H9 (cell line): ENCODE measurements around the gene PLLP. TPM values are rescaled to one million over a fixed set of nuclear protein-coding genes. Genes with fewer than 3 reads are reported as not detected.

Source experiments
- DNase-seq: peaks from one replicate; pipeline ENCODE4 v3.0.0-alpha.2; 2017
- H2AFZ ChIP-seq: one replicate; pipeline ENCODE4 v1.6.1; 2013; ENCODE audit warnings: mild to moderate bottlenecking, low read length, control low read depth, moderate library complexity
- H2AK5ac ChIP-seq: 2 replicates; pipeline ENCODE4 v1.6.1; 2013; ENCODE audit warnings: low read length, control low read depth, mixed read lengths; ENCODE audit not compliant: insufficient read length
- H2BK120ac ChIP-seq: one replicate; pipeline ENCODE4 v1.6.1; 2013; ENCODE audit warnings: low read depth, mild to moderate bottlenecking, low read length, control low read depth, inconsistent platforms; ENCODE audit not compliant: poor library complexity, severe bottlenecking
- H2BK12ac ChIP-seq: 2 replicates; pipeline ENCODE4 v1.6.1; 2013; ENCODE audit warnings: low read length, control low read depth, mixed read lengths, low read depth; ENCODE audit not compliant: insufficient read length
- H2BK15ac ChIP-seq: 2 replicates; pipeline ENCODE4 v1.6.1; 2013; ENCODE audit warnings: low read depth, low read length, control low read depth
- H2BK20ac ChIP-seq: one replicate; pipeline ENCODE4 v1.6.1; 2013; ENCODE audit warnings: low read depth, mild to moderate bottlenecking, low read length, control low read depth, inconsistent platforms; ENCODE audit not compliant: poor library complexity, severe bottlenecking
- H2BK5ac ChIP-seq: 2 replicates; pipeline ENCODE4 v1.6.1; 2013; ENCODE audit warnings: low read length, control low read depth, mixed read lengths; ENCODE audit not compliant: insufficient read length
- H3K14ac ChIP-seq: 2 replicates; pipeline ENCODE4 v1.6.1; 2013; ENCODE audit warnings: low read length, control low read depth; ENCODE audit not compliant: insufficient read depth
- H3K18ac ChIP-seq: 2 replicates; pipeline ENCODE4 v1.6.1; 2013; ENCODE audit warnings: low read depth, mild to moderate bottlenecking, mixed read lengths, low read length, control low read depth; ENCODE audit not compliant: insufficient read length
- H3K23ac ChIP-seq: 2 replicates; pipeline ENCODE4 v1.6.1; 2013; ENCODE audit warnings: low read length, control low read depth, mixed read lengths, low read depth; ENCODE audit not compliant: insufficient read length
- H3K23me2 ChIP-seq: 2 replicates; pipeline ENCODE4 v1.6.1; 2013; ENCODE audit warnings: low read depth, mild to moderate bottlenecking, mixed read lengths, low read length, control low read depth; ENCODE audit not compliant: insufficient read length, poor library complexity, severe bottlenecking
- H3K27ac ChIP-seq: 2 replicates; pipeline ENCODE4 v1.5.1; 2013; ENCODE audit warnings: low read length, control low read depth, mixed read lengths, low read depth; ENCODE audit not compliant: insufficient read length
- H3K27me3 ChIP-seq: 2 replicates; pipeline ENCODE4 v1.6.1; 2013; ENCODE audit warnings: low read length, control low read depth, inconsistent platforms; ENCODE audit not compliant: insufficient read depth
- H3K4ac ChIP-seq: 2 replicates; pipeline ENCODE4 v1.6.1; 2013; ENCODE audit warnings: low read depth, mild to moderate bottlenecking, control low read depth, inconsistent platforms, low read length, moderate library complexity
- H3K4me1 ChIP-seq: 2 replicates; pipeline ENCODE4 v1.6.1; 2013; ENCODE audit warnings: low read length, control low read depth, inconsistent platforms; ENCODE audit not compliant: insufficient read depth
- H3K4me2 ChIP-seq: 2 replicates; pipeline ENCODE4 v1.6.1; 2013; ENCODE audit warnings: low read length, control low read depth, mixed read lengths; ENCODE audit not compliant: insufficient read length, insufficient read depth
- H3K56ac ChIP-seq: 2 replicates; pipeline ENCODE4 v1.6.1; 2013; ENCODE audit warnings: low read depth, mild to moderate bottlenecking, mixed read lengths, low read length, control low read depth; ENCODE audit not compliant: insufficient read length
- H3K79me1 ChIP-seq: 2 replicates; pipeline ENCODE4 v1.6.1; 2013; ENCODE audit warnings: low read depth, mild to moderate bottlenecking, moderate library complexity, low read length, control low read depth, inconsistent platforms; ENCODE audit not compliant: insufficient read depth, poor library complexity, severe bottlenecking
- H3K79me2 ChIP-seq: 2 replicates; pipeline ENCODE4 v1.6.1; 2013; ENCODE audit warnings: low read length, control low read depth, inconsistent platforms; ENCODE audit not compliant: insufficient read depth
- H3K9ac ChIP-seq: 2 replicates; pipeline ENCODE4 v1.6.1; 2013; ENCODE audit warnings: low read length, control low read depth, mixed read lengths; ENCODE audit not compliant: insufficient read length; ENCODE audit errors: extremely low read depth
- H3K9me3 ChIP-seq: one replicate; pipeline ENCODE4 v1.6.1; 2013; ENCODE audit warnings: low read depth, low read length, inconsistent platforms; ENCODE audit not compliant: control insufficient read depth
- H3T11ph ChIP-seq: one replicate; pipeline ENCODE4 v1.6.1; 2013; ENCODE audit warnings: mild to moderate bottlenecking, low read length, control low read depth, inconsistent platforms
- H4K20me1 ChIP-seq: one replicate; pipeline ENCODE4 v1.6.1; 2013; ENCODE audit not compliant: control insufficient read depth, insufficient read length, insufficient read depth
- H4K5ac ChIP-seq: 2 replicates; pipeline ENCODE4 v1.6.1; 2013; ENCODE audit warnings: low read depth, mild to moderate bottlenecking, mixed read lengths, low read length, control low read depth; ENCODE audit not compliant: insufficient read length
- H4K8ac ChIP-seq: replicated peaks from 2 replicates; pipeline ENCODE4 v1.6.1; 2013; ENCODE audit warnings: low read length, control low read depth, mixed read lengths, low read depth; ENCODE audit not compliant: insufficient read length
- H4K91ac ChIP-seq: 2 replicates; pipeline ENCODE4 v1.6.1; 2013; ENCODE audit warnings: low read depth, mild to moderate bottlenecking, moderate library complexity, mixed read lengths, low read length, control low read depth; ENCODE audit not compliant: insufficient read length
- H3K27ac Mint-ChIP-seq, 3 experiments: 2 replicates in 2 of 3; 3 replicates in 1 of 3; pipeline ENCODE4 v1.8.0; 2020 to 2021; ENCODE audit warnings: mixed read lengths in 3 of 3, mild to moderate bottlenecking in 1 of 3, moderate library complexity in 1 of 3
- H3K27me3 Mint-ChIP-seq: 2 replicates; pipeline ENCODE4 v1.8.0; 2021; ENCODE audit warnings: low read depth, mild to moderate bottlenecking, moderate library complexity, mixed read lengths
- H3K36me3 Mint-ChIP-seq, 3 experiments: 2 replicates in 2 of 3; 3 replicates in 1 of 3; pipeline ENCODE4 v1.8.0; 2020 to 2021; ENCODE audit warnings: low read depth in 3 of 3, mixed read lengths in 3 of 3; ENCODE audit not compliant: insufficient read depth in 1 of 3
- H3K4me1 Mint-ChIP-seq, 2 experiments: 2 replicates each; pipeline ENCODE4 v1.8.0; 2020; ENCODE audit warnings: mixed read lengths in 2 of 2
- H3K4me3 Mint-ChIP-seq, 2 experiments: 2 replicates in 1 of 2; 3 replicates in 1 of 2; pipeline ENCODE4 v1.8.0; 2020 to 2021; ENCODE audit warnings: mild to moderate bottlenecking in 2 of 2, mixed read lengths in 2 of 2, moderate library complexity in 1 of 2
- H3K9me3 Mint-ChIP-seq, 2 experiments: 2 replicates in 1 of 2; 3 replicates in 1 of 2; pipeline ENCODE4 v1.8.0; 2020; ENCODE audit warnings: mild to moderate bottlenecking in 2 of 2, mixed read lengths in 2 of 2, moderate library complexity in 1 of 2
- WGBS: extraction: QIAGEN DNeasy Blood & Tissue Kit; methylation state at CpG from one replicate; pipeline ENCODE4 v1.1.7; 2013; ENCODE audit warnings: missing lambda C conversion rate, low lambda C conversion rate, mixed read lengths; ENCODE audit not compliant: insufficient read length; ENCODE audit errors: extremely low coverage; 5-methylcytosine and 5-hydroxymethylcytosine counted together
- total RNA-seq: library from RNA; stranded (reverse); gene quantifications from 2 replicates; pipeline ENCODE4 v1.2.1, GENCODE V29; 2021
- TF ChIP-seq, protein P1 (sequence below): fragments of 200-600 bp; sonication (generic); conservative IDR thresholded peaks from 3 replicates; pipeline ENCODE4 v1.8.0; 2021; ENCODE audit warnings: antibody characterized with exemption, mild to moderate bottlenecking

Gene PLLP
- total RNA-seq, 1 experiment from 2014 or later: 1.8 TPM

- WGBS: no CpG with 5 or more reads among the region's 5 CpGs
- Mint-ChIP-seq H3K4me3 (no peak overlapping the region), H3K27me3 (no peaks in the 10 kb centered on the region), H3K36me3 (peaks cover 24 to 77% (median 50%) of the 10 kb centered on the region in 3 experiments), H3K27ac (no peak overlapping the region), H3K4me1 (no peaks in the 10 kb centered on the region), H3K9me3 (no peaks in the 10 kb centered on the region)
- no peak overlapping the region for H2BK12ac ChIP-seq
- no peaks in the 10 kb centered on the region for H3K79me2 ChIP-seq
- H3K9me3 ChIP-seq: no peaks in the 10 kb centered on the region
- H3K9ac ChIP-seq: no peak overlapping the region
- TF ChIP-seq, protein P1, sequence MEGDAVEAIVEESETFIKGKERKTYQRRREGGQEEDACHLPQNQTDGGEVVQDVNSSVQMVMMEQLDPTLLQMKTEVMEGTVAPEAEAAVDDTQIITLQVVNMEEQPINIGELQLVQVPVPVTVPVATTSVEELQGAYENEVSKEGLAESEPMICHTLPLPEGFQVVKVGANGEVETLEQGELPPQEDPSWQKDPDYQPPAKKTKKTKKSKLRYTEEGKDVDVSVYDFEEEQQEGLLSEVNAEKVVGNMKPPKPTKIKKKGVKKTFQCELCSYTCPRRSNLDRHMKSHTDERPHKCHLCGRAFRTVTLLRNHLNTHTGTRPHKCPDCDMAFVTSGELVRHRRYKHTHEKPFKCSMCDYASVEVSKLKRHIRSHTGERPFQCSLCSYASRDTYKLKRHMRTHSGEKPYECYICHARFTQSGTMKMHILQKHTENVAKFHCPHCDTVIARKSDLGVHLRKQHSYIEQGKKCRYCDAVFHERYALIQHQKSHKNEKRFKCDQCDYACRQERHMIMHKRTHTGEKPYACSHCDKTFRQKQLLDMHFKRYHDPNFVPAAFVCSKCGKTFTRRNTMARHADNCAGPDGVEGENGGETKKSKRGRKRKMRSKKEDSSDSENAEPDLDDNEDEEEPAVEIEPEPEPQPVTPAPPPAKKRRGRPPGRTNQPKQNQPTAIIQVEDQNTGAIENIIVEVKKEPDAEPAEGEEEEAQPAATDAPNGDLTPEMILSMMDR: no peak
- no peaks in the 10 kb centered on the region for H4K20me1 ChIP-seq
- no peak overlapping the region for H3K14ac ChIP-seq
- H3K27ac ChIP-seq: no peak overlapping the region
- no peak overlapping the region for H2BK5ac ChIP-seq
- no peak overlapping the region for H2AK5ac ChIP-seq
- H3K79me1 ChIP-seq: no peaks in the 10 kb centered on the region
- H2BK20ac ChIP-seq: no peak overlapping the region
- no peak overlapping the region for H3K23ac ChIP-seq
- no peaks in the 10 kb centered on the region for H3K4me1 ChIP-seq
- H2BK120ac ChIP-seq: no peak overlapping the region
- H3K56ac ChIP-seq: no peak overlapping the region
- H3K27me3 ChIP-seq: no peaks in the 10 kb centered on the region; the same call in 1 of the 2 replicates
- no peak overlapping the region for H2BK15ac ChIP-seq
- no peak for DNase-seq
- H2AFZ ChIP-seq: no peak overlapping the region
- H3K18ac ChIP-seq: no peak overlapping the region
- H3K23me2 ChIP-seq: no peaks in the 10 kb centered on the region
- no peak overlapping the region for H4K8ac ChIP-seq
- no peak overlapping the region for H3T11ph ChIP-seq
- no peak overlapping the region for H3K4me2 ChIP-seq
- no peak overlapping the region for H3K4ac ChIP-seq
- H4K91ac ChIP-seq: no peak overlapping the region
- H4K5ac ChIP-seq: no peak overlapping the region
These were observed 74.7 kb downstream of the PLLP start for GRCh38 chr16:57209780-57210179.
